ENCODE results near the gene GNAL. TPM values are rescaled to one million over a fixed set of nuclear protein-coding genes. Genes with fewer than 3 reads are reported as not detected.

Gene GNAL
- total RNA-seq, 2 donors from 2014 or later: 2.7 to 4.4 TPM

DNA sequence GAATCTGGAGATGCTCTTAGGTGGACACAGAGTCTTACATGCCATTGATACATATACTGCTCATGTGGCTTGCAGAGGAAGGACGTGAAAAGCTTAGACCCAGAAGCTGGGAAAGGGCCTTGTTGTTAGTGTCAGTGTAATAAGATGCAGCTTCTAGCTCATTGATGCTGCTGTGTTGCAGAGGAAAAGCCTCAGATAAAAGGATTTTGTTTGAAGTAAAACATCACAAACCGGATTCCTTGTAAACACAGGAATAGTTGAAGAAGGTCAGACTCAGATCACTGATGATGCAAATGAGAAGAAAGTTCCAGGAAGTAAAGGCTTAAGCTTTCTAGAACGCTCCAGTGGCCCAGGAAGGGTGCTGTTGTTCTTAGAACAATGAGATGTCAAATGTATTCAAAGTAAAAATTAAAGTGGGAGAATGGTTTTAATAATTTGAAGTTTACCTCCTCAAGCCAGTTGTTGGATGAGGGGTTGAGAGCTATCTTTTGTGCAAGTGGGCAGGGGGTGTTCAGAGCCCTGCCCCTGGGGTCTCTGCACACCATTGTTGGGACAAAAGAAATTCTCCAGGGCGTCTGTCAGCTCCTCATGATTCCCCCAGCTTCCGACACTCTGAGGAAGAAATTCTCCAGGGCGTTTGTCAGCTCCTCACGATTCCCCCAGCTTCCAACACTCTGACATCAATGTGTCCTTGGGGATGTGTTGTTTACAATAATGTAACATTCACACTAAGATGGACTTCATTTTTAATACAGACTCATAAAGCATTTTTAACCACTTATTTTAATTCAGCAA lies 100.8 kb downstream of the GNAL start:
- Histone ChIP-seq H3K27ac (no peak overlapping the region), H3K4me3 (no peak overlapping the region), H3K4me1 (no peaks in the 10 kb centered on the region), H3K27me3 (no peaks in the 10 kb centered on the region), H3K9me3 (no peaks in the 10 kb centered on the region), H3K36me3 (no peaks in the 10 kb centered on the region)
- DNase-seq (ENCODE audit: low spot score): no peak
- TF ChIP-seq, protein P1, sequence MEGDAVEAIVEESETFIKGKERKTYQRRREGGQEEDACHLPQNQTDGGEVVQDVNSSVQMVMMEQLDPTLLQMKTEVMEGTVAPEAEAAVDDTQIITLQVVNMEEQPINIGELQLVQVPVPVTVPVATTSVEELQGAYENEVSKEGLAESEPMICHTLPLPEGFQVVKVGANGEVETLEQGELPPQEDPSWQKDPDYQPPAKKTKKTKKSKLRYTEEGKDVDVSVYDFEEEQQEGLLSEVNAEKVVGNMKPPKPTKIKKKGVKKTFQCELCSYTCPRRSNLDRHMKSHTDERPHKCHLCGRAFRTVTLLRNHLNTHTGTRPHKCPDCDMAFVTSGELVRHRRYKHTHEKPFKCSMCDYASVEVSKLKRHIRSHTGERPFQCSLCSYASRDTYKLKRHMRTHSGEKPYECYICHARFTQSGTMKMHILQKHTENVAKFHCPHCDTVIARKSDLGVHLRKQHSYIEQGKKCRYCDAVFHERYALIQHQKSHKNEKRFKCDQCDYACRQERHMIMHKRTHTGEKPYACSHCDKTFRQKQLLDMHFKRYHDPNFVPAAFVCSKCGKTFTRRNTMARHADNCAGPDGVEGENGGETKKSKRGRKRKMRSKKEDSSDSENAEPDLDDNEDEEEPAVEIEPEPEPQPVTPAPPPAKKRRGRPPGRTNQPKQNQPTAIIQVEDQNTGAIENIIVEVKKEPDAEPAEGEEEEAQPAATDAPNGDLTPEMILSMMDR (IDR thresholded peaks at IDR 0.05): no peak

DNA sequence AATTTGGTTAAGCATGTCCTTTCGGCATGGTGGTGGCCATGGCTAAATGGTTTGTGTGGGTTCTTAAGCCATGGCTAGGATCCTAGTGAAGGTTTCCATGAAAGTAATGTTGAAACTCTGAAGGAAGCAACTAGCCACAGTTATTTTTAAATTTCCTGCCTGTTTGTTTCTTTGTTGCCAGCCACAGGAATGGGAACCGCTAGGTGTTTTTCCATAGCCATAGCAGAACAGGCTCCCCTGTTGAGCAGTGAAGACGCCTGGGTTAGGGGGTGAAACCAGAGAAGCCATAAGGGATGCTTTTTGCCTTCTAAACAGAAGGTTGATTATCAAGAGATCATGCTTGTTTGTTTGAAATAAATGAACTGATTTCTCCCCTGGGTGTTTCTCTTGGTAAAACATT lies 102.1 kb downstream of the GNAL start:
- H3K27ac ChIP-seq: no peak overlapping the region
- no peaks in the 10 kb centered on the region for H3K27me3 ChIP-seq
- H3K36me3 ChIP-seq: no peaks in the 10 kb centered on the region
- no peaks in the 10 kb centered on the region for H3K4me1 ChIP-seq
- no peaks in the 10 kb centered on the region for H3K9me3 ChIP-seq
- no peak for DNase-seq (ENCODE audit: low spot score)
- TF ChIP-seq, protein P1 (IDR thresholded peaks at IDR 0.05): no peak
- H3K4me3 ChIP-seq: no peak overlapping the region

DNA sequence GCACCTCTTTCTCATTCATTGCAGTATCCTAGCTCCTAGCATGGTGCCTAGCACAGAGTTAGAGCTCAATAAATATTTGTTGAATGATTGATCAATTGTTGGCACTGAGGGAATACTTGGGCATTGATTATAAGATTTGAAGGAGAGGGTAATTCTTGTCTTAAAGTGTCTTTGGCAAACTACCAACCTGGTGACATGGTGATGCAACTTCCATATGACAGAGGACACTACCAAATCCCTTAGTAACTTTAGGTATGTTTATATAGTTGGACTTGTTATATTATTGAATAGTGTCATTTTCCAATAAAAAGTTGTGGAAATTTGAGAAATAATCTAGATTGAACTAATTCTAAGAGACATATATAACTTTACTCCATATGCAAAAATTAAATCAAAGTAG lies 103.6 kb downstream of the GNAL start:
- no peak for DNase-seq (ENCODE audit: low spot score)
- TF ChIP-seq, protein P1 (IDR thresholded peaks at IDR 0.05): no peak
- Histone ChIP-seq H3K27ac (no peak overlapping the region), H3K4me3 (no peak overlapping the region), H3K36me3 (no peaks in the 10 kb centered on the region), H3K9me3 (no peaks in the 10 kb centered on the region), H3K4me1 (no peaks in the 10 kb centered on the region), H3K27me3 (no peaks in the 10 kb centered on the region)

DNA sequence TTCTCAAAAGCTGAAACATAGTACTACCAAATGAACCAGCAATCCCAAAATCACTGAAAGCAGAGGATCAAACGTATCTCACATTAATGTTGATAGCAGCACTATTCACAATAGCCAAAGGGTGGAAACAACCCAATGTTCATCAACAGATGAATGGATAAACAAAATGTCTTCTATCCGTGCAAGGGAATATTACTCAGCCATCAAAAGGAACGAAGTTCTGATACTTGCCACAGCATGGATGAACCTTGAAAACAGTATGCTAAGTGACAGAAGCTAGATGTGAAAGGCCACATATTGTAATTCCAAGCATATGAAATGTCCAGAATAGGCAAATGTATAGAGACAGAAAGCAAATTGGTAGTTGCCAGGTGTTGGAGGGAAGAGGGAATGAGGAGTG lies 105.1 kb downstream of the GNAL start:
- Histone ChIP-seq H3K9me3 (no peaks in the 10 kb centered on the region), H3K36me3 (no peaks in the 10 kb centered on the region), H3K4me1 (no peaks in the 10 kb centered on the region), H3K4me3 (no peak overlapping the region), H3K27me3 (no peaks in the 10 kb centered on the region), H3K27ac (no peak overlapping the region)
- TF ChIP-seq, protein P1 (IDR thresholded peaks at IDR 0.05): no peak
- DNase-seq (ENCODE audit: low spot score): no peak

DNA sequence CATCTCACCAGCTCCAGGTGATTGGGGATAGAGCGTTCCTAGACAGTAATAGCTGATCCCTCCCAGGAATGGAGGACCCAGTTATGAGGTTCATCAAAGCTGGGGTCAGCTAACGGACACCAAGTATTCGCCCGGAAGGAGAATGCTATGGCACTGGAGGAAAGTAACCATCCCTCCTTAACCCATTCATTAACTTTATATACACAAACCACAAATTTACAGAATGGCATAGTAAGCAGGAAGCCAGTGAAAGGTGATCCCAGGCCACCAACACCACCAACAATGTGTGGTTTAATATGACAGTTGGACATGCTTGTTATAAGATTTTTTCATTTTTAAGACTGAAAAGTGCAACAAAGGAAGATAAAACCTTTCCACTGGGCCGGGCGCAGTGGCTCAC lies 106.9 kb downstream of the GNAL start:
- Histone ChIP-seq H3K4me3 (no peak overlapping the region), H3K27me3 (no peaks in the 10 kb centered on the region), H3K9me3 (no peaks in the 10 kb centered on the region), H3K36me3 (no peaks in the 10 kb centered on the region), H3K4me1 (no peaks in the 10 kb centered on the region), H3K27ac (no peak overlapping the region)
- no peak for DNase-seq (ENCODE audit: low spot score)
- TF ChIP-seq, protein P1 (IDR thresholded peaks at IDR 0.05): no peak

DNA sequence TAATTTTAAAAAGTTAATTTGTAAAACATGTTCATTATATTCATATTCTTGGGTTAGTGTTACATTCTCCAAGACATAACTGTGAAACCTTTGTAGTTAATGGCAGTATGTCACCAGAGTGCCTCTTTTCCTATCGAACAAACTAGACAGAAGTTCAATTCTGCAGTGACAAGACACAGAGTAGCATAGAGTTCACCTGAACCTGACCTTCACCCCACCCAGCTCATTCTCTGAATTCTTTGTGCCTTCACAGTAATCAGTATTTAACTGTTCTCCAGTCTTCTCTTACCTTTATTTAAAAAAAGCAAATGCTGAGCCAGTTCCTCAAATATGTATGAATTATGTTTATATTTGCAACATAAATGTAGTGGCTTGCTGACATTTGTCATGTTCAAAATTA lies 109.2 kb downstream of the GNAL start:
- no peaks in the 10 kb centered on the region for H3K9me3 ChIP-seq
- no peak overlapping the region for H3K27ac ChIP-seq
- TF ChIP-seq, protein P1 (IDR thresholded peaks at IDR 0.05): no peak
- H3K36me3 ChIP-seq: no peaks in the 10 kb centered on the region
- DNase-seq (ENCODE audit: low spot score): no peak
- no peaks in the 10 kb centered on the region for H3K4me1 ChIP-seq
- no peak overlapping the region for H3K4me3 ChIP-seq
- H3K27me3 ChIP-seq: no peaks in the 10 kb centered on the region

Data from right atrium auricular region (tissue), 2 donors.